ELF-1 (cell line): ENCODE measurements around the gene SIGLEC7.
A peak's percentile ranks its signal among the peaks of the same experiment; 100 is the strongest.

Experiments used
- DNase-seq: peaks from one replicate; pipeline ENCODE4 v3.0.0-alpha.2; 2016; ENCODE audit warnings: low read depth, low spot score

SIGLEC7 gene

GRCh38 chr19:51116736-51117286, 25.3 kb upstream of the SIGLEC7 start:
- DNase-seq: no peak

- DNase-seq: no peak
Measured at GRCh38 chr19:51119101-51119500, 23.0 kb upstream of the SIGLEC7 start.

GRCh38 chr19:51119611-51120010, 22.5 kb upstream of the SIGLEC7 start:
- DNase-seq: no peak

- DNase-seq: no peak
Measured at GRCh38 chr19:51120160-51120559, 21.9 kb upstream of the SIGLEC7 start.

- DNase-seq: no peak
Measured at GRCh38 chr19:51121257-51121656, 20.8 kb upstream of the SIGLEC7 start.

GRCh38 chr19:51122112-51122981, 19.8 kb upstream of the SIGLEC7 start:
- DNase-seq: peak; percentile 28

GRCh38 chr19:51123381-51123800, 18.7 kb upstream of the SIGLEC7 start:
- DNase-seq: no peak

GRCh38 chr19:51123802-51124201, 18.3 kb upstream of the SIGLEC7 start:
- DNase-seq: no peak

GRCh38 chr19:51124216-51124615, 17.9 kb upstream of the SIGLEC7 start:
- DNase-seq: no peak

- no peak for DNase-seq
Measured at GRCh38 chr19:51124729-51125128, 17.4 kb upstream of the SIGLEC7 start, which contains the start of gene SIGLEC9. Gene SIGLEC9 (plus strand): TSS chr19:51124906. CDS start chr19:51124975, 69 bp downstream.

- DNase-seq: no peak
Measured at GRCh38 chr19:51125421-51126075, 16.6 kb upstream of the SIGLEC7 start.

GRCh38 chr19:51127032-51127431, 15.1 kb upstream of the SIGLEC7 start:
- no peak for DNase-seq

GRCh38 chr19:51127755-51128154, 14.3 kb upstream of the SIGLEC7 start:
- DNase-seq: no peak

GRCh38 chr19:51128227-51128626, 13.9 kb upstream of the SIGLEC7 start:
- no peak for DNase-seq

- DNase-seq: no peak
Measured at GRCh38 chr19:51129716-51130115, 12.4 kb upstream of the SIGLEC7 start.

- peak; percentile 49 for DNase-seq
Measured at GRCh38 chr19:51131780-51132680, 10.1 kb upstream of the SIGLEC7 start.

GRCh38 chr19:51135004-51135403, 7.1 kb upstream of the SIGLEC7 start:
- DNase-seq: no peak

GRCh38 chr19:51135986-51136762, 5.9 kb upstream of the SIGLEC7 start:
- DNase-seq: no peak

- no peak for DNase-seq
Measured at GRCh38 chr19:51136851-51137551, 5.1 kb upstream of the SIGLEC7 start.

- DNase-seq: no peak
Measured at GRCh38 chr19:51137792-51138425, 4.2 kb upstream of the SIGLEC7 start.
